Loucy (cell line): ENCODE data around the gene ADGRB3.

Source experiments
- EZH2phosphoT487 ChIP-seq: fragments of 200-600 bp; IDR thresholded peaks from 2 replicates; pipeline ENCODE4 v1.6.1; 2018; ENCODE audit warnings: antibody characterized with exemption, mild to moderate bottlenecking, moderate library complexity, borderline replicate concordance
- TF ChIP-seq, protein P1 (sequence below): fragments of 200-600 bp; sonication (generic); conservative IDR thresholded peaks from 2 replicates; pipeline ENCODE4 v1.5.1; 2014; ENCODE audit warnings: mild to moderate bottlenecking, antibody characterized with exemption, low read length

DNA sequence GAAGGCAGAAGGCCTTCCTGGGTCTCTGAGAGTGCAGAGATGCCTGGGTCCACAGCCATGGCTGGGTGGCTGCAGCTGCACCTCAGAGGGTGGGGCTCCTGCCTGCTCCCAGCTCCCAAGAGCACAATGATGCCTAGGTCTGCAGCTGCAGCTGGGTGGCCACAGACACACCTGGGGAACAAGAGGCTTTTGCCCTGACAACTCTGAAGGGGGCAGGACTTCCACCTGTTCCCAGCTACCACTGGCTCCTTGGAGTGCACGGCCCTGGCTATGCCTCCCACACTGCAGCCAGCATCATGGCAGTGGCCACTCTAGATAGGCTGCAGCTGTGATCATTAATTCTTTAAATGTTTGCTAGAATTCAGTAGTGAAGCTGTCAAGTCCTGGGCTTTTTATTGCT is 511.3 kb downstream of the ADGRB3 start:
- TF ChIP-seq, protein P1, sequence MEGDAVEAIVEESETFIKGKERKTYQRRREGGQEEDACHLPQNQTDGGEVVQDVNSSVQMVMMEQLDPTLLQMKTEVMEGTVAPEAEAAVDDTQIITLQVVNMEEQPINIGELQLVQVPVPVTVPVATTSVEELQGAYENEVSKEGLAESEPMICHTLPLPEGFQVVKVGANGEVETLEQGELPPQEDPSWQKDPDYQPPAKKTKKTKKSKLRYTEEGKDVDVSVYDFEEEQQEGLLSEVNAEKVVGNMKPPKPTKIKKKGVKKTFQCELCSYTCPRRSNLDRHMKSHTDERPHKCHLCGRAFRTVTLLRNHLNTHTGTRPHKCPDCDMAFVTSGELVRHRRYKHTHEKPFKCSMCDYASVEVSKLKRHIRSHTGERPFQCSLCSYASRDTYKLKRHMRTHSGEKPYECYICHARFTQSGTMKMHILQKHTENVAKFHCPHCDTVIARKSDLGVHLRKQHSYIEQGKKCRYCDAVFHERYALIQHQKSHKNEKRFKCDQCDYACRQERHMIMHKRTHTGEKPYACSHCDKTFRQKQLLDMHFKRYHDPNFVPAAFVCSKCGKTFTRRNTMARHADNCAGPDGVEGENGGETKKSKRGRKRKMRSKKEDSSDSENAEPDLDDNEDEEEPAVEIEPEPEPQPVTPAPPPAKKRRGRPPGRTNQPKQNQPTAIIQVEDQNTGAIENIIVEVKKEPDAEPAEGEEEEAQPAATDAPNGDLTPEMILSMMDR, result no peak
- no peak for TF ChIP-seq EZH2phosphoT487
